Measurements from ENCODE around the gene SLC34A3. TPM values are rescaled to one million over a fixed set of nuclear protein-coding genes. Genes with fewer than 3 reads are reported as not detected.
A peak's percentile ranks its signal among the peaks of the same experiment; 100 is the strongest.

Gene SLC34A3
- total RNA-seq, 1 experiment from 2014 or later: 0.06 TPM

- no peak for DNase-seq (ENCODE audit: low read depth)
Observed at GRCh38 chr9:137195525-137196220, 35.0 kb upstream of the SLC34A3 start.

- DNase-seq (ENCODE audit: low read depth): no peak
Observed at GRCh38 chr9:137198051-137198901, 32.4 kb upstream of the SLC34A3 start.

GRCh38 chr9:137198902-137199283 is 31.8 kb upstream of the SLC34A3 start:
- DNase-seq (ENCODE audit: low read depth): no peak

GRCh38 chr9:137199411-137200121 is 31.1 kb upstream of the SLC34A3 start:
- no peak for DNase-seq (ENCODE audit: low read depth)

GRCh38 chr9:137200311-137201204 is 30.1 kb upstream of the SLC34A3 start, which contains the start of gene TPRN:
TSS of gene TPRN (minus strand) at chr9:137200741. CDS start at chr9:137200711, 30 bp downstream.
- peak; percentile 99 for DNase-seq (ENCODE audit: low read depth)

GRCh38 chr9:137201205-137201868 is 29.4 kb upstream of the SLC34A3 start:
- no peak for DNase-seq (ENCODE audit: low read depth)

GRCh38 chr9:137202966-137203365 is 27.7 kb upstream of the SLC34A3 start:
- DNase-seq (ENCODE audit: low read depth): no peak

- DNase-seq (ENCODE audit: low read depth): no peak
Observed at GRCh38 chr9:137204731-137205125, 26.0 kb upstream of the SLC34A3 start.

GRCh38 chr9:137205126-137206069 is 25.3 kb upstream of the SLC34A3 start, which contains the start of the genes NDOR1 and TMEM203:
TSS of gene NDOR1 (plus strand) at chr9:137205700. CDS start at chr9:137205778, 78 bp downstream.
TSS of gene TMEM203 (minus strand) at chr9:137205648. CDS start at chr9:137205414, 234 bp downstream.
- DNase-seq (ENCODE audit: low read depth): peak; percentile 82

- DNase-seq (ENCODE audit: low read depth): no peak
Observed at GRCh38 chr9:137206602-137207001, 24.1 kb upstream of the SLC34A3 start.

- DNase-seq (ENCODE audit: low read depth): no peak
Observed at GRCh38 chr9:137211532-137211931, 19.2 kb upstream of the SLC34A3 start.

- DNase-seq (ENCODE audit: low read depth): no peak
Observed at GRCh38 chr9:137212520-137212919, 18.2 kb upstream of the SLC34A3 start.

GRCh38 chr9:137213160-137214060 is 17.3 kb upstream of the SLC34A3 start:
- DNase-seq (ENCODE audit: low read depth): no peak

- no peak for DNase-seq (ENCODE audit: low read depth)
Observed at GRCh38 chr9:137214620-137215019, 16.1 kb upstream of the SLC34A3 start.

- DNase-seq (ENCODE audit: low read depth): no peak
Observed at GRCh38 chr9:137215196-137215986, 15.3 kb upstream of the SLC34A3 start.

GRCh38 chr9:137216188-137216965 is 14.3 kb upstream of the SLC34A3 start:
- no peak for DNase-seq (ENCODE audit: low read depth)
